Gastroesophageal sphincter (tissue), 4 donors: ENCODE measurements around the gene SH3TC2. TPM values are rescaled to one million over a fixed set of nuclear protein-coding genes. Genes with fewer than 3 reads are reported as not detected.

Source experiments
- ATAC-seq: fragments of 150-250 bp; one replicate; pipeline ENCODE4 v1.9.1; 2016; ENCODE audit warnings: mild to moderate bottlenecking, moderate library complexity
- H3K27ac ChIP-seq, 4 donors: fragments of 200-600 bp; sonication (generic) in 3 of 4; 1 replicate in 3 of 4; 2 replicates in 1 of 4; pipeline ENCODE4 v1.5.1; 2016 to 2019
- H3K27me3 ChIP-seq: fragments of 200-600 bp; sonication (generic); one replicate; pipeline ENCODE4 v1.5.1; 2019
- H3K36me3 ChIP-seq, 2 donors: fragments of 200-600 bp; sonication (generic); one replicate each; pipeline ENCODE4 v1.5.1; 2019; ENCODE audit warnings: control low read depth in 1 of 2
- H3K4me1 ChIP-seq, 3 donors: fragments of 200-600 bp; sonication (generic); 1 replicate in 2 of 3; 2 replicates in 1 of 3; pipeline ENCODE4 v1.5.1; 2016 to 2019; ENCODE audit warnings: control low read depth in 2 of 3
- H3K4me3 ChIP-seq, 2 donors: fragments of 200-600 bp; sonication (generic); one replicate each; pipeline ENCODE4 v1.5.1; 2019; ENCODE audit warnings: mild to moderate bottlenecking in 1 of 2, moderate library complexity in 1 of 2
- H3K9me3 ChIP-seq, 3 donors: fragments of 200-600 bp; sonication (generic); one replicate each; pipeline ENCODE4 v1.5.1; 2017 to 2019; ENCODE audit warnings: control low read depth in 2 of 3
- CTCF ChIP-seq, 4 experiments: fragments of 200-600 bp in 2 of 4; fragments of 450-650 bp in 2 of 4; sonication (generic) in 1 of 4; IDR thresholded peaks; one replicate each; pipeline ENCODE4 v1.5.1; 2017 to 2019; ENCODE audit warnings: antibody characterized with exemption in 4 of 4, mild to moderate bottlenecking in 2 of 4, moderate library complexity in 2 of 4
- EP300 ChIP-seq: sonication (generic); formaldehyde crosslinking; IDR thresholded peaks from one replicate; pipeline ENCODE4 v1.6.1; 2017; ENCODE audit warnings: antibody characterized with exemption, mild to moderate bottlenecking
- POLR2A ChIP-seq, 2 donors: fragments of 450-650 bp; IDR thresholded peaks; one replicate each; pipeline ENCODE4 v1.6.1; 2017; ENCODE audit warnings: antibody characterized with exemption in 2 of 2, mild to moderate bottlenecking in 2 of 2, moderate library complexity in 1 of 2
- POLR2AphosphoS5 ChIP-seq: sonication (generic); formaldehyde crosslinking; IDR thresholded peaks from one replicate; pipeline ENCODE4 v1.6.1; 2017; ENCODE audit warnings: antibody characterized with exemption
- WGBS, 2 donors: methylation state at CpG; one replicate each; pipeline ENCODE4 v1.1.5; 2018; ENCODE audit warnings: low coverage in 1 of 2; 5-methylcytosine and 5-hydroxymethylcytosine counted together
- total RNA-seq, 4 donors: library from RNA; depleted of rRNA; stranded (reverse); fragments of >200 nt; gene quantifications; one replicate each; pipeline ENCODE4 v1.1.0, GENCODE V29; 2016

Gene SH3TC2
- total RNA-seq = 1 to 10 TPM; 2.3 to 5.0 (median 3.5) TPM

DNA sequence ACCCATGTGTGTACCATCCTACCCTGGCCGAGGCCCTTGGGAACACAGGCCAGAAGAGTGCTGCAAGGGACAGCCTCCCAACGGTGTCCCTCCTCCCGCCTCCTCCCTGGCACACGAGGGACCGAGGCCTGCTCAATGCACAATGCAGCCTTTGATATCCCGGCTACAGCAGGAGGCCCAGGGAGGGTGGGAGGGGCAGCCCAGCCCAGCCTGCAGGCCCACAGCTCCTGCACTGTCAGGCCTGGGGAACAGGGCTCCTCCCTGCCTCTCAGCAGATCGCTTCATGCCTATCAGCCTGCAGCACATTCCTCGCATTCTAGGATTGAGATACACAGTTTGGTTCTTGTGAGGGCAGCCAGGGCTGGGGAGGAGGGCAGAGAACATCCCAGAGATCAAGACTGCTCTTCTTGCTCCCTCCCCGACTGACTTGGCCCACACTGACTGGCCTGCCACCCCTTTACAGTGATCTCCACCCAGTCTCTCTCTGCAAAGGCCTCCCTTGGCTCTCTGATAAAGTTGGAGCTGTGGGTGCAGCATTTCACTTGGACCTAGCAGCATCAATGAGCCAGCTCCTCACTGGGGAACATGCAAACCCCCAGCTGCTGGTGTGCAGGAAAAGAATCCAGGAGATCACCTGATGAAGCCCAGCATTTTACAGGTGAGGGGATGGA, at the start of gene SH3TC2:
Gene SH3TC2, minus strand, starts transcription at position 46 of the 671 bp plus-strand sequence. Its CDS starts 40 bp downstream, at position 6.
- peak; percentile 54 for ATAC-seq
- TF ChIP-seq CTCF (IDR thresholded peaks at IDR 0.05) (no peak), POLR2AphosphoS5 (no peak), POLR2A (IDR thresholded peaks at IDR 0.05) (no peak), EP300 (no peak)
- WGBS, 2 donors = no CpG with 5 or more reads among the region's 9 CpGs
- Histone ChIP-seq H3K9me3 (no peaks in the 10 kb centered on the region), H3K4me3 (no peak within 1 kb of the TSS), H3K4me1 (peaks cover 0 to 11% (median 0%) of the 10 kb centered on the region in 3 donors), H3K36me3 (no peaks in the 10 kb centered on the region), H3K27me3 (no peaks in the 10 kb centered on the region), H3K27ac (peak within 1 kb of the TSS in 3 of 4 donors; percentile 51 to 74 (median 58))

GRCh38 chr5:149110406-149110805, 47.5 kb upstream of the SH3TC2 start:
- 40 to 82% methylated on average over 1 to 4 of the region's 4 CpGs for WGBS, 2 donors
- no peaks in the 10 kb centered on the region for H3K4me1 ChIP-seq
- ATAC-seq = no peak
- TF ChIP-seq CTCF (IDR thresholded peaks at IDR 0.05) (no peak), POLR2A (IDR thresholded peaks at IDR 0.05) (no peak), EP300 (no peak), POLR2AphosphoS5 (no peak)
- no peak overlapping the region for H3K27ac ChIP-seq
- H3K36me3 ChIP-seq = no peaks in the 10 kb centered on the region
- no peaks in the 10 kb centered on the region for H3K9me3 ChIP-seq
- no peak overlapping the region for H3K4me3 ChIP-seq
- H3K27me3 ChIP-seq = no peaks in the 10 kb centered on the region

DNA sequence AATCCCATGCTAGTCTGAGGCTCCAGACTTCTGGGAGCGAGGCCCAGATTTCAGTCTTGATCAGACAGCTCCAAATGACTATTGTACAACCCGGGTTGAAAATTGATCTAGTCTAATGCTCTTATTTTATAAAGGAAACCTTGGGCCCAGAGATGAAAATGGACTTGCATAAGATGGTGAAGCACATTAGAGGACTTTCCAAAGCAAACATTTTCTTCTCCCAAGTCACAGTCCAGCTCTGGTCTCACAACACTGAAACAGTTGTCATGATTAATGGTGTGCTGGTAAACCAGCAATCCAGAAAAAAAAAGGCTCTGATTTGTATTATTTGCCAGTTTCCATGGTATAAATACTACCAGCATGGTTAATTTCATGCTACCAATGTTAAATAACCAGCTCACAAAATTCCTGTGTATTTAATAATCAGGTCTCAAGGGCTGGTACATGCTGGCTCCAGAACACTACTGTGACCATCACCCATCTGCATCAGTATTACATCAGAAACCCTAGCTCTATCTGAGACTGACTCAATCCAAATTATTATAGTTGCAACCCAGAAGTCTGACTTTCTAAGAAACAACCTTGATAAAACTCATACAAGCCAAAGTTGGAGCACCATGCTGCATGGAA, 45.9 kb upstream of the SH3TC2 start:
- ATAC-seq = no peak
- no peaks in the 10 kb centered on the region for H3K27me3 ChIP-seq
- H3K4me1 ChIP-seq = no peaks in the 10 kb centered on the region
- H3K4me3 ChIP-seq = no peak overlapping the region
- no peaks in the 10 kb centered on the region for H3K9me3 ChIP-seq
- H3K27ac ChIP-seq = no peak overlapping the region
- TF ChIP-seq POLR2A (IDR thresholded peaks at IDR 0.05) = no peak
- TF ChIP-seq EP300 = no peak
- no peak for TF ChIP-seq POLR2AphosphoS5
- no peak for TF ChIP-seq CTCF (IDR thresholded peaks at IDR 0.05)
- WGBS, 2 donors = 71 to 79% methylated on average over 1 to 2 of the region's 2 CpGs
- H3K36me3 ChIP-seq = no peaks in the 10 kb centered on the region

DNA sequence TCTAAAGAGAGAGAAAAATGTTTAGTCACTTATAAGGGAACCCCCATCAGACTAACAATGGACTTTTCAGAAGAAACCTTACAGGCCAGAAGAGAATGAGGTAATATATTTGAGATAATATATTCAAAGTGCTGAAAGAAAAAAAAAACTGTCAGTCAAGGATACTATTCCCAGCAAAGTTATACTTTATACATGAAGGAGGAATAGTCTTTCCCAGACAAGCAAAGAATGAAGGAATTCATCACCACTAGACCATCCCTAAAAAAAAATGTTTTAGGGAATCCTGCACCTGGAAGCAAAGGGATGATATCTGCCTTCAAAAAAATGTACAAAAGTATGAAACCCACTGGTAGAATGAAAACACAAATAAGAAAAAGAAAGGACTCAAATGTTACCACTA, 37.5 kb upstream of the SH3TC2 start:
- TF ChIP-seq POLR2AphosphoS5 (no peak), CTCF (IDR thresholded peaks at IDR 0.05) (no peak), EP300 (no peak), POLR2A (IDR thresholded peaks at IDR 0.05) (no peak)
- Histone ChIP-seq H3K4me1 (no peaks in the 10 kb centered on the region), H3K27me3 (no peaks in the 10 kb centered on the region), H3K27ac (no peak overlapping the region), H3K9me3 (peaks cover 0 to 53% (median 4%) of the 10 kb centered on the region in 3 donors), H3K4me3 (no peak overlapping the region), H3K36me3 (no peaks in the 10 kb centered on the region)
- no peak for ATAC-seq

GRCh38 chr5:149099920-149100319, 37.1 kb upstream of the SH3TC2 start:
- H3K36me3 ChIP-seq = no peaks in the 10 kb centered on the region
- H3K4me3 ChIP-seq = no peak overlapping the region
- H3K4me1 ChIP-seq = no peaks in the 10 kb centered on the region
- no peak for ATAC-seq
- TF ChIP-seq POLR2AphosphoS5 (no peak), CTCF (IDR thresholded peaks at IDR 0.05) (no peak), POLR2A (IDR thresholded peaks at IDR 0.05) (no peak), EP300 (no peak)
- peaks cover 0 to 57% (median 4%) of the 10 kb centered on the region in 3 donors for H3K9me3 ChIP-seq
- no peak overlapping the region for H3K27ac ChIP-seq
- H3K27me3 ChIP-seq = no peaks in the 10 kb centered on the region
